NCI-H2227 (cell line): Measurements from ENCODE around the gene EMX1.

Source experiments
- DNase-seq: peaks from one replicate; lab custom pipeline; 2025; ENCODE audit not compliant: unreplicated experiment; lab: John Stamatoyannopoulos, UW

The EMX1 gene

GRCh38 chr2:72956050-72956395, 38.7 kb downstream of the EMX1 start:
- DNase-seq: no peak

- DNase-seq: no peak
These were observed 39.6 kb downstream of the EMX1 start for GRCh38 chr2:72956936-72957335.

- DNase-seq: no peak
These were observed 41.4 kb downstream of the EMX1 start for GRCh38 chr2:72958542-72959385.

GRCh38 chr2:72959554-72959953, 42.2 kb downstream of the EMX1 start:
- DNase-seq: no peak

GRCh38 chr2:72959995-72960981, 43.0 kb downstream of the EMX1 start:
- no peak for DNase-seq

GRCh38 chr2:72961036-72961720, 43.9 kb downstream of the EMX1 start:
- no peak for DNase-seq

GRCh38 chr2:72961853-72962468, 44.6 kb downstream of the EMX1 start:
- DNase-seq: no peak

- DNase-seq: no peak
These were observed 45.6 kb downstream of the EMX1 start for GRCh38 chr2:72962911-72963310.

- no peak for DNase-seq
These were observed 46.3 kb downstream of the EMX1 start for GRCh38 chr2:72963423-72964145.

- DNase-seq: no peak
These were observed 46.8 kb downstream of the EMX1 start for GRCh38 chr2:72964146-72964525.

GRCh38 chr2:72965016-72965415, 47.7 kb downstream of the EMX1 start:
- no peak for DNase-seq

GRCh38 chr2:72965770-72966450, 48.6 kb downstream of the EMX1 start:
- no peak for DNase-seq

- DNase-seq: no peak
These were observed 51.0 kb downstream of the EMX1 start for GRCh38 chr2:72968286-72968685.

GRCh38 chr2:72969706-72970105, 52.4 kb downstream of the EMX1 start:
- no peak for DNase-seq

GRCh38 chr2:72971036-72971435, 53.7 kb downstream of the EMX1 start:
- no peak for DNase-seq

- DNase-seq: no peak
These were observed 55.2 kb downstream of the EMX1 start for GRCh38 chr2:72972352-72973136.

GRCh38 chr2:72973137-72973535, 55.8 kb downstream of the EMX1 start:
- DNase-seq: no peak

GRCh38 chr2:72973566-72974435, 56.5 kb downstream of the EMX1 start:
- peak; percentile 80 for DNase-seq
